ENCODE results near the gene TBC1D16.
A peak's percentile ranks its signal among the peaks of the same experiment; 100 is the strongest.

- TF ChIP-seq POLR2A (IDR thresholded peaks at IDR 0.05), result no peak
- peak in 1 of 6 experiments; percentile 8 for TF ChIP-seq CTCF (IDR thresholded peaks at IDR 0.05)
Measured at GRCh38 chr17:79984877-79985276, 50.8 kb downstream of the TBC1D16 start.

Data from Peyer's patch (tissue), 4 donors.